K562 (cell line): ENCODE measurements around the gene ARL14EP. TPM values are rescaled to one million over a fixed set of nuclear protein-coding genes. Genes with fewer than 3 reads are reported as not detected.

ENCODE experiments used
- ATAC-seq: fragments of 200-7000 bp; cut with Tn5 transposase; 3 replicates; pipeline ENCODE4 v1.9.1; 2020; ENCODE audit warnings: moderate library complexity
- BruUV-seq: library from RNA; stranded (reverse); fragments of 400-500 nt; replicated peaks from 2 replicates; lab custom pipeline; 2021; lab: Mats Ljungman, UMichigan
- CTCF ChIA-PET: fragments of 300-600 bp; formaldehyde crosslinking; extraction: SDS; loops from one replicate; lab custom pipeline; 2021; ENCODE audit warnings: low intra/inter-chr PET ratio; lab: Yijun Ruan, JAX
- POLR2A ChIA-PET: fragments of 300-600, 350-650 bp; sonication (Branson Sonifier 250); formaldehyde crosslinking; extraction: SDS; loops from one replicate; lab custom pipeline; 2021; ENCODE audit warnings: antibody characterized with exemption, inconsistent platforms; lab: Yijun Ruan, JAX
- DNase-seq, 4 experiments: peaks; one replicate each; pipeline versions ENCODE4 v3.0.0 to v3.0.0-alpha.2; 2011 to 2018; ENCODE audit warnings: low spot score in 3 of 4, mixed read lengths in 3 of 4; ENCODE audit errors: extremely low read depth in 1 of 4
- FAIRE-seq: peaks from 2 replicates; lab custom pipeline; 2011; peaks lifted over from hg19 to GRCh38; lab: Jason Lieb, UNC
- H2AFZ ChIP-seq: 2 replicates; pipeline ENCODE4 v1.6.0; 2011; ENCODE audit warnings: low read depth, low read length, control low read depth, inconsistent platforms
- H3K27ac ChIP-seq: fragments of 200-600 bp; 3 replicates; pipeline ENCODE4 v1.8.0; 2011; ENCODE audit warnings: low read depth, mild to moderate bottlenecking, control low read depth, inconsistent platforms, low read length, moderate library complexity, mixed read lengths; ENCODE audit errors: extremely low read depth
- H3K27me3 ChIP-seq, 2 experiments: fragments of 300-600 bp in 1 of 2; 2 replicates in 1 of 2; 3 replicates in 1 of 2; pipeline versions ENCODE4 v1.6.0 to v1.8.0; 2011; ENCODE audit warnings: inconsistent platforms in 2 of 2, low read length in 2 of 2, mild to moderate bottlenecking in 1 of 2, mixed read lengths in 1 of 2, moderate library complexity in 1 of 2; ENCODE audit not compliant: control insufficient read depth in 2 of 2, insufficient read depth in 2 of 2
- H3K36me3 ChIP-seq: fragments of 300-600 bp; 3 replicates; pipeline ENCODE4 v1.8.0; 2011; ENCODE audit warnings: mild to moderate bottlenecking, low read length, inconsistent platforms; ENCODE audit not compliant: control insufficient read depth, insufficient read depth
- H3K4me1 ChIP-seq, 2 experiments: fragments of 200-600 bp in 1 of 2; replicated peaks in 1 of 2; 2 replicates in 1 of 2; 3 replicates in 1 of 2; pipeline versions ENCODE4 v1.5.1 to v1.8.0; 2011; ENCODE audit warnings: inconsistent platforms in 2 of 2, low read length in 2 of 2, mild to moderate bottlenecking in 1 of 2, mixed read lengths in 1 of 2, moderate library complexity in 1 of 2; ENCODE audit not compliant: control insufficient read depth in 2 of 2, insufficient read depth in 2 of 2
- H3K4me2 ChIP-seq: 2 replicates; pipeline ENCODE4 v1.6.1; 2011; ENCODE audit warnings: low read length, control low read depth, inconsistent platforms, mixed read lengths; ENCODE audit not compliant: insufficient read depth
- H3K4me3 ChIP-seq: fragments of 200-600 bp; sonication (generic), shearing (Covaris generic); 2 replicates; pipeline ENCODE4 v1.5.1; 2016; ENCODE audit warnings: control low read depth, inconsistent platforms
- H3K79me2 ChIP-seq: fragments of 200-600 bp; 3 replicates; pipeline ENCODE4 v1.8.0; 2011; ENCODE audit warnings: low read length, inconsistent platforms; ENCODE audit not compliant: control insufficient read depth, insufficient read depth
- H3K9ac ChIP-seq, 2 experiments: 2 replicates each; pipeline versions ENCODE4 v1.6.0 to v1.6.1; 2011; ENCODE audit warnings: low read depth in 2 of 2, low read length in 2 of 2, control low read depth in 1 of 2, inconsistent platforms in 1 of 2, mild to moderate bottlenecking in 1 of 2, mixed read lengths in 1 of 2; ENCODE audit not compliant: insufficient read depth in 1 of 2
- H3K9me1 ChIP-seq: one replicate; pipeline ENCODE4 v1.6.0; 2011; ENCODE audit warnings: inconsistent platforms, mild to moderate bottlenecking, low read length, moderate library complexity; ENCODE audit not compliant: control insufficient read depth, insufficient read depth
- H3K9me3 ChIP-seq: replicated peaks from 2 replicates; pipeline ENCODE4 v1.5.1; 2011; ENCODE audit warnings: low read depth, low read length, inconsistent platforms; ENCODE audit not compliant: control insufficient read depth, insufficient read depth
- H4K20me1 ChIP-seq: replicated peaks from 2 replicates; pipeline ENCODE4 v1.6.1; 2011; ENCODE audit warnings: low read length, inconsistent platforms, mixed read lengths; ENCODE audit not compliant: control insufficient read depth, insufficient read depth
- ARID1B ChIP-seq: fragments of 450-650 bp; IDR thresholded peaks from 2 replicates; pipeline ENCODE4 v1.6.1; 2016; ENCODE audit warnings: antibody characterized with exemption, mild to moderate bottlenecking, inconsistent platforms
- BRF2 ChIP-seq: IDR thresholded peaks from 3 replicates; pipeline ENCODE4 v1.6.1; 2011; ENCODE audit warnings: borderline replicate concordance, mild to moderate bottlenecking; ENCODE audit not compliant: insufficient read length, insufficient read depth
- DDX20 ChIP-seq: fragments of 450-650 bp; IDR thresholded peaks from 2 replicates; pipeline ENCODE4 v1.6.1; 2016; ENCODE audit warnings: missing genetic modification characterization, low read depth, mild to moderate bottlenecking, missing compliant biosample characterization, moderate library complexity
- GTF2F1 ChIP-seq: IDR thresholded peaks from 2 replicates; pipeline ENCODE4 v1.6.1; 2011; ENCODE audit warnings: low read depth, low read length, improper control_type of control experiment
- HNRNPK ChIP-seq: fragments of 200-400 bp; formaldehyde crosslinking; IDR thresholded peaks from one replicate; pipeline ENCODE4 v1.6.1; 2018; ENCODE audit warnings: mild to moderate bottlenecking, low read depth, low read length; ENCODE audit not compliant: poor library complexity, severe bottlenecking
- RFX1 ChIP-seq: fragments of 450-650 bp; IDR thresholded peaks from 2 replicates; pipeline ENCODE4 v1.6.1; 2016; ENCODE audit warnings: mild to moderate bottlenecking, moderate library complexity
- TBL1XR1 ChIP-seq, 2 experiments: IDR thresholded peaks; 2 replicates each; pipeline ENCODE4 v1.6.1; 2012; ENCODE audit warnings: improper control_type of control experiment in 2 of 2, low read length in 2 of 2, mild to moderate bottlenecking in 1 of 2
- ZNF277 ChIP-seq: fragments of 250-450 bp; sonication (Bioruptor Pico); IDR thresholded peaks from 2 replicates; pipeline ENCODE4 v1.8.0; 2022; ENCODE audit warnings: inconsistent platforms, mild to moderate bottlenecking, moderate library complexity, borderline replicate concordance
- WGBS: fragments of 100-300 bp; shearing (Covaris generic); methylation state at CpG from one replicate; pipeline ENCODE4 v1.1.6; 2016; ENCODE audit warnings: low coverage, mixed read lengths; ENCODE audit not compliant: insufficient coverage; ENCODE audit errors: missing lambda C conversion rate; 5-methylcytosine and 5-hydroxymethylcytosine counted together
- in situ Hi-C: fragments of 300-500 bp; cut with MboI; formaldehyde crosslinking; loops from 4 replicates; pipeline ENCODE4 v1.15.0; 2018; ENCODE audit warnings: inconsistent platforms, mixed read lengths
- intact Hi-C: fragments of 100-400 bp; cut with micrococcal nuclease; formaldehyde crosslinking; loops from 2 replicates; pipeline ENCODE4 v1.14.2; 2022
- polyA plus RNA-seq, 8 experiments: library from polyadenylated mRNA; depleted of rRNA in 4 of 8; stranded (reverse) in 5 of 8; unstranded in 3 of 8; fragments of >200 nt; fragmentation: Nextera tagmentation in 2 of 8; fragmentation: Illumina TruSeq in 1 of 8; extraction: Ambion mirVana in 2 of 8; extraction: Trizol in 1 of 8; gene quantifications; 2 replicates each; pipeline versions ENCODE4 v1.2.1 to v1.2.3, GENCODE V29; 2011 to 2014; ENCODE audit warnings: inconsistent platforms in 1 of 8, missing spikeins in 1 of 8
- total RNA-seq, 7 experiments: library from RNA; depleted of rRNA in 6 of 7; stranded (reverse); fragments of >200 nt in 6 of 7; fragmentation: Illumina TruSeq in 2 of 7; extraction: Trizol in 2 of 7; gene quantifications; 2 replicates each; pipeline versions ENCODE4 v1.2.1 to v1.2.3, GENCODE V29; 2011 to 2021; ENCODE audit warnings: low replicate concordance in 1 of 7

ARL14EP gene
- total and polyA plus RNA-seq, 9 of the 15 experiments (the other 6 are each of a cell fraction or from before 2014, with no cell fraction given) = 11.4 to 42.7 (median 25.9) TPM

GRCh38 chr11:30326114-30326778 is 3.3 kb downstream of the ARL14EP start:
- no peaks in the 10 kb centered on the region for H3K9me1 ChIP-seq
- 71% methylated on average over 2 of the region's 2 CpGs for WGBS
- no peaks in the 10 kb centered on the region for H4K20me1 ChIP-seq
- BruUV-seq = no TSS peak
- peaks cover 40% of the 10 kb centered on the region for H3K36me3 ChIP-seq
- H3K79me2 ChIP-seq = peaks cover 81% of the 10 kb centered on the region
- ATAC-seq (no peak), DNase-seq (no peak), FAIRE-seq (no peak)
- in situ Hi-C loops (no loop called here), intact Hi-C loops (loop anchor here (10.0 kb wide), 1 partner anchor 181 kb away; no protein-coding TSS in a partner anchor)
- H2AFZ ChIP-seq = no peak overlapping the region
- no peak overlapping the region for H3K27ac ChIP-seq
- peaks cover 5 to 9% of the 10 kb centered on the region in 2 experiments; a peak in 4 of 5 replicates for H3K4me1 ChIP-seq
- H3K4me3 ChIP-seq = no peak overlapping the region
- no peaks in the 10 kb centered on the region for H3K27me3 ChIP-seq
- H3K4me2 ChIP-seq = no peak overlapping the region
- H3K9me3 ChIP-seq = no peaks in the 10 kb centered on the region
- no peak overlapping the region for H3K9ac ChIP-seq
- ChIA-PET CTCF (no interaction called here), POLR2A (no interaction called here)
- TF ChIP-seq GTF2F1 (no peak), DDX20 (tag) (no peak), BRF2 (no peak), HNRNPK (no peak), RFX1 (peak; percentile 48; the same call in 1 of the 2 replicates), TBL1XR1 (IDR thresholded peaks at IDR 0.05; ENCODE audit: low read length in 2 of 2) (no peak), ZNF277 (CRISPR knock-in tag) (no peak), ARID1B (no peak)
